HepG2 (cell line): ENCODE measurements around the gene AXIN1. TPM values are rescaled to one million over a fixed set of nuclear protein-coding genes. Genes with fewer than 3 reads are reported as not detected.

Experiments
- CBX2 ChIP-seq, 2 experiments: fragments of 200-600 bp in 1 of 2; sonication (generic); formaldehyde crosslinking in 1 of 2; IDR thresholded peaks; 2 replicates each; pipeline versions ENCODE4 v1.7.0 to v1.8.1; 2018 to 2022; ENCODE audit warnings: low read depth in 2 of 2, low read length in 1 of 2, mild to moderate bottlenecking in 1 of 2, missing genetic modification reagents in 1 of 2
- ESRRA ChIP-seq: sonication (generic); formaldehyde crosslinking; IDR thresholded peaks from 2 replicates; pipeline ENCODE4 v1.5.1; 2020; ENCODE audit warnings: mild to moderate bottlenecking, low read depth, missing genetic modification reagents
- GTF2F1 ChIP-seq: fragments of 150-350 bp; IDR thresholded peaks from 2 replicates; pipeline ENCODE4 v1.6.1; 2014; ENCODE audit warnings: low read length
- HCFC1 ChIP-seq: fragments of 150-350 bp; IDR thresholded peaks from 2 replicates; pipeline ENCODE4 v1.6.1; 2014; ENCODE audit warnings: low read depth, low read length
- HNF4A ChIP-seq: sonication (generic); formaldehyde crosslinking; IDR thresholded peaks from 2 replicates; pipeline ENCODE4 v1.4.0; 2020; ENCODE audit warnings: missing genetic modification reagents
- IKZF5 ChIP-seq: IDR thresholded peaks from 2 replicates; pipeline ENCODE4 v1.6.1; 2018; ENCODE audit warnings: missing genetic modification reagents, mild to moderate bottlenecking, missing compliant biosample characterization
- KLF6 ChIP-seq: IDR thresholded peaks from 2 replicates; pipeline ENCODE4 v1.8.0; 2016; ENCODE audit warnings: missing biosample characterization, missing genetic modification reagents
- POGZ ChIP-seq: sonication (generic); formaldehyde crosslinking; IDR thresholded peaks from 2 replicates; pipeline ENCODE4 v1.4.0; 2020; ENCODE audit warnings: mild to moderate bottlenecking, missing genetic modification reagents
- TRIM22 ChIP-seq: fragments of 450-650 bp; IDR thresholded peaks from 2 replicates; pipeline ENCODE4 v1.6.1; 2017
- ZBTB3 ChIP-seq: sonication (generic); formaldehyde crosslinking; IDR thresholded peaks from 2 replicates; pipeline ENCODE4 v1.4.0; 2020; ENCODE audit warnings: low read depth, mild to moderate bottlenecking, moderate library complexity, missing genetic modification reagents, borderline replicate concordance
- ZC3H4 ChIP-seq: sonication (generic); formaldehyde crosslinking; IDR thresholded peaks from 2 replicates; pipeline ENCODE4 v1.4.0; 2020; ENCODE audit warnings: missing genetic modification reagents, borderline replicate concordance
- ZNF256 ChIP-seq: sonication (generic); formaldehyde crosslinking; conservative IDR thresholded peaks from 2 replicates; pipeline ENCODE4 v1.4.0; 2020; ENCODE audit warnings: missing genetic modification reagents
- ZNF34 ChIP-seq: sonication (generic); formaldehyde crosslinking; IDR thresholded peaks from 2 replicates; pipeline ENCODE4 v1.4.0; 2020; ENCODE audit warnings: mild to moderate bottlenecking, missing genetic modification reagents, borderline replicate concordance
- ZNF629 ChIP-seq: sonication (generic); formaldehyde crosslinking; conservative IDR thresholded peaks from 2 replicates; pipeline ENCODE4 v1.5.0; 2020; ENCODE audit warnings: missing genetic modification reagents
- polyA plus RNA-seq, 8 experiments: library from polyadenylated mRNA; depleted of rRNA in 3 of 8; stranded (reverse) in 7 of 8; unstranded in 1 of 8; fragments of >200 nt; fragmentation: Illumina TruSeq in 4 of 8; extraction: Trizol in 4 of 8; gene quantifications; 2 replicates each; pipeline versions ENCODE4 v1.2.1 to v1.2.3, GENCODE V29; 2011 to 2016; ENCODE audit warnings: low read depth in 4 of 8, missing spikeins in 1 of 8, mixed read lengths in 1 of 8; ENCODE audit not compliant: insufficient read depth in 1 of 8
- total RNA-seq, 5 experiments: library from RNA; depleted of rRNA; stranded (reverse); fragments of >200 nt; fragmentation: Illumina TruSeq; extraction: Trizol; gene quantifications; 2 replicates each; pipeline ENCODE4 v1.2.3, GENCODE V29; 2016; ENCODE audit warnings: low read depth in 1 of 5

The AXIN1 gene
- total and polyA plus RNA-seq, 2 of the 13 experiments (the other 11 are each of a cell fraction or from before 2014, with no cell fraction given): 24.0 to 26.0 TPM

GRCh38 chr16:342455-343213, 9.9 kb downstream of the AXIN1 start (continued):
- peak; percentile 82 for TF ChIP-seq ESRRA (CRISPR knock-in tag)
- no peak for TF ChIP-seq HCFC1
- no peak for TF ChIP-seq KLF6 (CRISPR knock-in tag)
- peak; percentile 57; the same call in 1 of the 2 replicates for TF ChIP-seq ZBTB3 (CRISPR knock-in tag)
- TF ChIP-seq CBX2 (IDR thresholded peaks at IDR 0.05; ENCODE audit: low read depth, low read length): no peak
- no peak for TF ChIP-seq CBX2 (CRISPR knock-in tag; IDR thresholded peaks at IDR 0.05; ENCODE audit: low read depth)
- TF ChIP-seq ZNF256: 0 out of 2 replicates have a peak, but pooled peaks have one; percentile 52
- no peak for TF ChIP-seq GTF2F1
- no peak for TF ChIP-seq ZNF34
- 0 out of 2 replicates have a peak, but pooled peaks have one; percentile 35 for TF ChIP-seq POGZ (CRISPR knock-in tag)
- no peak for TF ChIP-seq ZC3H4 (CRISPR knock-in tag)
- peak; percentile 53; the same call in 1 of the 2 replicates for TF ChIP-seq IKZF5 (CRISPR knock-in tag)
- TF ChIP-seq TRIM22: no peak
- TF ChIP-seq ZNF629 (CRISPR knock-in tag): no peak; the same call in 1 of the 2 replicates
- peak; percentile 86 for TF ChIP-seq HNF4A
